Esophagus muscularis mucosa (tissue), 3 donors: ENCODE measurements around the gene IL17C.

Experiments
- POLR2A ChIP-seq: fragments of 450-650 bp; IDR thresholded peaks from one replicate; pipeline ENCODE4 v1.6.1; 2017; ENCODE audit warnings: antibody characterized with exemption, moderate library complexity, mild to moderate bottlenecking, low read depth
- TF ChIP-seq, protein P1 (sequence below), 3 experiments: fragments of 200-600 bp in 2 of 3; fragments of 450-650 bp in 1 of 3; sonication (generic) in 2 of 3; IDR thresholded peaks; one replicate each; pipeline ENCODE4 v1.5.1; 2017 to 2019; ENCODE audit warnings: antibody characterized with exemption in 3 of 3, mild to moderate bottlenecking in 2 of 3, moderate library complexity in 1 of 3

DNA sequence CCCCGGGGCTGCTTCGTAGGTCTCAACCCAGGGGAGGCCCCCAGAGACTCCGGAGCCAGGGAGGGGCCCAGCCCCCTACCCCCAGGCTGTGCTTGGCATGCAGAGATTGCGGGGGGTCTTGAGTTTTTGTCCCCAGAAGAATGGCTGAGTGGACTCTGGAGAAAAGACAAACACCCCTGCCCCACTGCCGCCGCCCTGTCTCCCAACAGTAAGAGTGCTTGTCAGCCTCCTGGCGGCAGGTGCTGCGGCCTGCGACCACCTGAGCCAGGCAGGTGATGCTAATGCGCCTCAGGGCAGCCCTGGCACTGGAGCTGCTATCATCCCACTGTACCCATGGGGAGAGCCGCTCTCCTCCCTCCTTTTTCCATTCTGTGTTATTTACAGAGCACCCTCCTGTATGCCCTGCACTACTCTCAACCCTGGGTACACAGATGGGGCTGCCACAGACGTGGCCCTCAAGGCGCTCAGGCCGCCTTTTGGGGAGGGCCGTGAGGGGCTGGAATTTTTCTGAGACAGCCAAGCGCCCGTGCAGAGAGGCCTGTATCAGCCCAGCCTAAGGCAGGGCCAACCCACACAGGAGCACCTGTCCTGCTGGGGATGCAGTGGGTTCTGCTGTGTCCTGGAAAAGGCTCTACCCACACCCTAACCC is 2.6 kb upstream of the IL17C start:
- TF ChIP-seq, protein P1, sequence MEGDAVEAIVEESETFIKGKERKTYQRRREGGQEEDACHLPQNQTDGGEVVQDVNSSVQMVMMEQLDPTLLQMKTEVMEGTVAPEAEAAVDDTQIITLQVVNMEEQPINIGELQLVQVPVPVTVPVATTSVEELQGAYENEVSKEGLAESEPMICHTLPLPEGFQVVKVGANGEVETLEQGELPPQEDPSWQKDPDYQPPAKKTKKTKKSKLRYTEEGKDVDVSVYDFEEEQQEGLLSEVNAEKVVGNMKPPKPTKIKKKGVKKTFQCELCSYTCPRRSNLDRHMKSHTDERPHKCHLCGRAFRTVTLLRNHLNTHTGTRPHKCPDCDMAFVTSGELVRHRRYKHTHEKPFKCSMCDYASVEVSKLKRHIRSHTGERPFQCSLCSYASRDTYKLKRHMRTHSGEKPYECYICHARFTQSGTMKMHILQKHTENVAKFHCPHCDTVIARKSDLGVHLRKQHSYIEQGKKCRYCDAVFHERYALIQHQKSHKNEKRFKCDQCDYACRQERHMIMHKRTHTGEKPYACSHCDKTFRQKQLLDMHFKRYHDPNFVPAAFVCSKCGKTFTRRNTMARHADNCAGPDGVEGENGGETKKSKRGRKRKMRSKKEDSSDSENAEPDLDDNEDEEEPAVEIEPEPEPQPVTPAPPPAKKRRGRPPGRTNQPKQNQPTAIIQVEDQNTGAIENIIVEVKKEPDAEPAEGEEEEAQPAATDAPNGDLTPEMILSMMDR (IDR thresholded peaks at IDR 0.05), result no peak
- TF ChIP-seq POLR2A, result no peak
